Uterus (tissue), 4 donors: ENCODE measurements around the gene ALDH1A1. TPM values are rescaled to one million over a fixed set of nuclear protein-coding genes. Genes with fewer than 3 reads are reported as not detected.

Experiments
- DNase-seq, 2 donors: peaks; one replicate each; pipeline ENCODE4 v3.0.0-alpha.2; 2019 to 2020
- H3K27ac ChIP-seq, 2 donors: fragments of 200-600 bp; sonication (generic); 1 replicate in 1 of 2; 2 replicates in 1 of 2; pipeline ENCODE4 v1.5.1; 2016 to 2018
- H3K27me3 ChIP-seq, 2 donors: fragments of 200-600 bp; sonication (generic); one replicate each; pipeline ENCODE4 v1.5.1; 2018 to 2019; ENCODE audit warnings: control low read depth in 1 of 2
- H3K36me3 ChIP-seq, 2 donors: fragments of 200-600 bp; sonication (generic); one replicate each; pipeline ENCODE4 v1.5.1; 2019; ENCODE audit warnings: control low read depth in 1 of 2
- H3K4me1 ChIP-seq, 2 donors: fragments of 200-600 bp; sonication (generic); one replicate each; pipeline ENCODE4 v1.5.1; 2018 to 2019; ENCODE audit warnings: control low read depth in 1 of 2
- H3K4me3 ChIP-seq, 2 donors: fragments of 200-600 bp; sonication (generic); 1 replicate in 1 of 2; 2 replicates in 1 of 2; pipeline ENCODE4 v1.5.1; 2018 to 2019; ENCODE audit warnings: mild to moderate bottlenecking in 1 of 2
- H3K9me3 ChIP-seq, 2 donors: fragments of 200-600 bp; sonication (generic); one replicate each; pipeline ENCODE4 v1.5.1; 2019; ENCODE audit warnings: control low read depth in 1 of 2
- CTCF ChIP-seq, 4 experiments: fragments of 200-600 bp in 2 of 4; fragments of 450-650 bp in 2 of 4; sonication (generic) in 2 of 4; IDR thresholded peaks; one replicate each; pipeline ENCODE4 v1.5.1; 2016 to 2019; ENCODE audit warnings: antibody characterized with exemption in 4 of 4, mild to moderate bottlenecking in 2 of 4, moderate library complexity in 1 of 4
- POLR2A ChIP-seq, 2 donors: fragments of 450-650 bp; IDR thresholded peaks; one replicate each; pipeline ENCODE4 v1.6.1; 2016; ENCODE audit warnings: antibody characterized with exemption in 2 of 2, mild to moderate bottlenecking in 1 of 2, moderate library complexity in 1 of 2
- intact Hi-C: fragments of 100-400 bp; cut with DNase I; formaldehyde crosslinking; loops from one replicate; pipeline ENCODE4 v1.15.1; 2023; ENCODE audit warnings: low total_unique reads
- total RNA-seq, 4 donors: library from RNA; depleted of rRNA in 3 of 4; stranded (reverse); fragments of >200 nt in 3 of 4; gene quantifications; one replicate each; pipeline versions ENCODE4 v1.1.0 to v1.2.4, GENCODE V29; 2014 to 2023
- donor health status: DM: yes; HTN: yes; CAD: no.

Gene ALDH1A1
- total RNA-seq, 4 donors from 2014 or later, result 87.9 to 287 (median 166) TPM

DNA sequence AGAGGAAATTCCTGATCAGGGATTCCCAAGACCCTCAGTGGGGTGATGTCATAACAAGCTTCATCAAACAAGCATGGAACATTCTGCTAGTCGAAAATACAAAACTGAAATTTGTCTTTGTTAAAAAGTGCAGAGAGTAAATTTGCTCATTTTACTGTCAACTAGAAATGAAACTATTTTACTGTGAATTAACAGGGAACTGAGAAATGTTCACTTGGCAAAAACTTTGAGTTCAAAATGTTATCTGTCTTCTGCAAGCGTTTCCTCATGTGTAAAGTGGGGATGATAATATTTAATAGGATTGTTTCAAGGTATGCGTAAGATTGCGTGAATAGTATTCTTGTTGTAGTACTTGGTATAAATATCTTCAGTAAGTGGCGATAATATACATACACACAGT is 45.4 kb downstream of the ALDH1A1 start:
- no peaks in the 10 kb centered on the region for H3K27me3 ChIP-seq
- no peak for DNase-seq
- TF ChIP-seq CTCF (IDR thresholded peaks at IDR 0.05), result no peak
- no peaks in the 10 kb centered on the region for H3K4me1 ChIP-seq
- H3K4me3 ChIP-seq, result no peak overlapping the region
- intact Hi-C loops, result no loop called here
- H3K36me3 ChIP-seq, result no peaks in the 10 kb centered on the region
- peak overlapping the region in 1 of 2 donors; percentile 1 for H3K27ac ChIP-seq
- H3K9me3 ChIP-seq, result no peaks in the 10 kb centered on the region

DNA sequence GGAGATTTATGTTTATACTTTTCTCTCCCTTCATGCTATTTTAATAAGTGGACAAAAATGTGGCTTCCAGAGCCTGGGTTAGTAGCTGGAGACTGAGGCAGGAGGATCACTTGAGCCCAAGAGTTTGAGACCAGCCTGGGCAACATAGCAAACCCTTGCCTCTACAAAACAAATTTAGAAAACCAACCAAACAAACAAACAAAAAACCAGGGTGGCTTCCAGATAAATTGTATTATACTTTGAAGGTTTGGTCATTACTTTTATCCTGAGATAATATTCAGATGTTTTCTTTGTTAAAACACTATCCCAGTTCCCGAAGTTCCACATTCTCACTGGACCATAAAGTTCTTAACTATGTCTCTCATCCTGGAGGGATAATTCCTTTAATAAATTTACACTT is 46.0 kb downstream of the ALDH1A1 start:
- TF ChIP-seq POLR2A (IDR thresholded peaks at IDR 0.05), result no peak
- no peak for TF ChIP-seq CTCF (IDR thresholded peaks at IDR 0.05)
- no peak overlapping the region for H3K27ac ChIP-seq
- intact Hi-C loops, result no loop called here

GRCh38 chr9:72905514-72906480 is 47.1 kb downstream of the ALDH1A1 start:
- Histone ChIP-seq H3K4me3 (no peak overlapping the region), H3K9me3 (no peaks in the 10 kb centered on the region), H3K36me3 (no peaks in the 10 kb centered on the region), H3K4me1 (no peaks in the 10 kb centered on the region), H3K27ac (no peak overlapping the region), H3K27me3 (no peaks in the 10 kb centered on the region)
- DNase-seq, result no peak
- no peak for TF ChIP-seq POLR2A (IDR thresholded peaks at IDR 0.05)
- no peak for TF ChIP-seq CTCF (IDR thresholded peaks at IDR 0.05)
- intact Hi-C loops, result no loop called here

More for the DNA sequence above, 46.0 kb downstream of the ALDH1A1 start:
- Histone ChIP-seq H3K4me1 (no peaks in the 10 kb centered on the region), H3K27me3 (no peaks in the 10 kb centered on the region), H3K4me3 (no peak overlapping the region), H3K9me3 (no peaks in the 10 kb centered on the region), H3K36me3 (no peaks in the 10 kb centered on the region)
- DNase-seq, result no peak

- TF ChIP-seq POLR2A (IDR thresholded peaks at IDR 0.05) (no peak), CTCF (IDR thresholded peaks at IDR 0.05) (no peak)
- intact Hi-C loops, result no loop called here
- H3K27ac ChIP-seq, result no peak overlapping the region
- H3K4me3 ChIP-seq, result no peak overlapping the region
- no peaks in the 10 kb centered on the region for H3K9me3 ChIP-seq
- no peaks in the 10 kb centered on the region for H3K27me3 ChIP-seq
- no peak for DNase-seq
- H3K36me3 ChIP-seq, result no peaks in the 10 kb centered on the region
- no peaks in the 10 kb centered on the region for H3K4me1 ChIP-seq
Measured at GRCh38 chr9:72904267-72905093, 48.4 kb downstream of the ALDH1A1 start.

GRCh38 chr9:72903103-72903502 is 49.8 kb downstream of the ALDH1A1 start:
- intact Hi-C loops, result no loop called here
- DNase-seq, result no peak
- H3K36me3 ChIP-seq, result no peaks in the 10 kb centered on the region
- H3K4me1 ChIP-seq, result no peaks in the 10 kb centered on the region
- TF ChIP-seq POLR2A (IDR thresholded peaks at IDR 0.05) (no peak), CTCF (IDR thresholded peaks at IDR 0.05) (no peak)
- no peaks in the 10 kb centered on the region for H3K9me3 ChIP-seq
- H3K27me3 ChIP-seq, result no peaks in the 10 kb centered on the region
- H3K4me3 ChIP-seq, result no peak overlapping the region
- no peak overlapping the region for H3K27ac ChIP-seq
